Epidermal melanocyte (primary cell): ENCODE results near the gene TMEM131.
"Not testable (repeated sequence)": the region's sequence is repeated elsewhere in the genome, so short reads cannot be mapped to it uniquely, and the experiment has no call there.

ENCODE experiments used
- DNase-seq: peaks from one replicate; pipeline ENCODE4 v3.0.0; 2011; ENCODE audit warnings: low spot score; ENCODE audit not compliant: insufficient read length

TMEM131 gene, protein sequence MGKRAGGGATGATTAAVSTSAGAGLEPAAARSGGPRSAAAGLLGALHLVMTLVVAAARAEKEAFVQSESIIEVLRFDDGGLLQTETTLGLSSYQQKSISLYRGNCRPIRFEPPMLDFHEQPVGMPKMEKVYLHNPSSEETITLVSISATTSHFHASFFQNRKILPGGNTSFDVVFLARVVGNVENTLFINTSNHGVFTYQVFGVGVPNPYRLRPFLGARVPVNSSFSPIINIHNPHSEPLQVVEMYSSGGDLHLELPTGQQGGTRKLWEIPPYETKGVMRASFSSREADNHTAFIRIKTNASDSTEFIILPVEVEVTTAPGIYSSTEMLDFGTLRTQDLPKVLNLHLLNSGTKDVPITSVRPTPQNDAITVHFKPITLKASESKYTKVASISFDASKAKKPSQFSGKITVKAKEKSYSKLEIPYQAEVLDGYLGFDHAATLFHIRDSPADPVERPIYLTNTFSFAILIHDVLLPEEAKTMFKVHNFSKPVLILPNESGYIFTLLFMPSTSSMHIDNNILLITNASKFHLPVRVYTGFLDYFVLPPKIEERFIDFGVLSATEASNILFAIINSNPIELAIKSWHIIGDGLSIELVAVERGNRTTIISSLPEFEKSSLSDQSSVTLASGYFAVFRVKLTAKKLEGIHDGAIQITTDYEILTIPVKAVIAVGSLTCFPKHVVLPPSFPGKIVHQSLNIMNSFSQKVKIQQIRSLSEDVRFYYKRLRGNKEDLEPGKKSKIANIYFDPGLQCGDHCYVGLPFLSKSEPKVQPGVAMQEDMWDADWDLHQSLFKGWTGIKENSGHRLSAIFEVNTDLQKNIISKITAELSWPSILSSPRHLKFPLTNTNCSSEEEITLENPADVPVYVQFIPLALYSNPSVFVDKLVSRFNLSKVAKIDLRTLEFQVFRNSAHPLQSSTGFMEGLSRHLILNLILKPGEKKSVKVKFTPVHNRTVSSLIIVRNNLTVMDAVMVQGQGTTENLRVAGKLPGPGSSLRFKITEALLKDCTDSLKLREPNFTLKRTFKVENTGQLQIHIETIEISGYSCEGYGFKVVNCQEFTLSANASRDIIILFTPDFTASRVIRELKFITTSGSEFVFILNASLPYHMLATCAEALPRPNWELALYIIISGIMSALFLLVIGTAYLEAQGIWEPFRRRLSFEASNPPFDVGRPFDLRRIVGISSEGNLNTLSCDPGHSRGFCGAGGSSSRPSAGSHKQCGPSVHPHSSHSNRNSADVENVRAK (N-terminal part only)

DNA sequence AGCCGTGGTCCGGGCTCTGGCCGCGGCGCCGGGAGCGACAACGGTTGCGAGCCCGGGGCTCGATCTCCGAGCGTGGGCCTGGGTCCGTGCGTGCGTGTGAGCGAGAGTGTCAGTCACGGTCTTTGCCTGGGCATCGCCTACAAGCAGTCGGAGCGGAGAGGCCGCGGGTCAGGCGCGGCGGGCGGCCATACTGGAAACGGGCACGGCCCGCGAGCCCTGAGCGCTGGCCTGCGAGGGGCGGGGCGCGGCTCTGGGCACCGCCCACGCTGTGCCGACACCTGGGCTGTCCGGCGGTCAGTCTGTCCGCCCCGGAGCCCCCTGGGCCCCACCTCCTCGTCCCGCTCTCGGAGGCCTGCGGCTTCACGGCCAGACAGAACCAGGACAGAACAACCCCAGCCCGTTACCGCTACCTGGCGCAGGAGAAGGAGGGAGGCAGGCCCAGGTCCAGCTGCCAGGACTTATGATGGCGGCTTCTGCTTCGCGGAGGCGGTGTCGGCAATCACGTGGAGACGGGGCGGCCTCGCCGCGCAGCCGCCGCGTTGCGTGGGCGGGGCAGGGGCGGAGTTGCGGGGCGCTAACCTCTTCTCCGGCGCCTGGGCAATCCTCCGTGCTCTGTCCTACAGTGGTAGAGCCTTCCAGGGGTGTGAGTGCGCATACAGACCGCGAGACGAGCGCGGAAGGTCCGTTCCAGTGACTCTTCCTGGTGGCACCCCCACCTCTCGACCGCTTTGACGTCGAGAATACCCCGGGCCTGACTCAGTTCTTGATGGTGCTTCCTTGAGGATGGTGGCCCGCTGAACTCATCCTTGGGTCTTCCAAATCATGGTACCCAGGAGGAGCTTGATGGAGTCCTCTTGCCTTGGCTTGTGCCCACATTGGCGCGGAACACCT, at the start of gene TMEM131:
TMEM131 (minus strand) TSS at position 215 of the 891 bp plus-strand sequence. CDS start 286 bp downstream, outside the sequence.
- peak; percentile 91 for DNase-seq

DNA sequence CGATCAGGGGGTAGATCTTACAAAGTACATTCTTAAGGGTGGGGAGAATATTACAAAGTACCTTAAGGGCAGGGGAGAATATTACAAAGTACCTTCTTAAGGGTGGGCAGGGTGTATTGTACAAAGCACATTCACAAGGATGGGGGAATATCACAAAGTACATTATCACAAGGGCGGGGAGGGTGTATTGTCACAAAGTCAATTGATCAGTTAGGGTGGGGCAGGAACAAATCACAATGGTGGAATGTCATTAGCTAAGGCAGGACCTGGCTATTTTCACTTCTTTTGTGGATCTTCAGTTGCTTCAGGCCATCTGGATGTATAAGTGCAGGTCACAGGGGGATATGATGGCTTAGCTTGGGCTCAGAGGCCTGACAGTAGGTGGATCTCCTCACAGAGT, 49.0 kb upstream of the TMEM131 start:
- DNase-seq = not testable (repeated sequence)

GRCh38 chr2:98043101-98043500, 47.4 kb upstream of the TMEM131 start:
- DNase-seq = no peak

- DNase-seq = no peak
Measured at GRCh38 chr2:98040331-98040939, 44.7 kb upstream of the TMEM131 start.

DNA sequence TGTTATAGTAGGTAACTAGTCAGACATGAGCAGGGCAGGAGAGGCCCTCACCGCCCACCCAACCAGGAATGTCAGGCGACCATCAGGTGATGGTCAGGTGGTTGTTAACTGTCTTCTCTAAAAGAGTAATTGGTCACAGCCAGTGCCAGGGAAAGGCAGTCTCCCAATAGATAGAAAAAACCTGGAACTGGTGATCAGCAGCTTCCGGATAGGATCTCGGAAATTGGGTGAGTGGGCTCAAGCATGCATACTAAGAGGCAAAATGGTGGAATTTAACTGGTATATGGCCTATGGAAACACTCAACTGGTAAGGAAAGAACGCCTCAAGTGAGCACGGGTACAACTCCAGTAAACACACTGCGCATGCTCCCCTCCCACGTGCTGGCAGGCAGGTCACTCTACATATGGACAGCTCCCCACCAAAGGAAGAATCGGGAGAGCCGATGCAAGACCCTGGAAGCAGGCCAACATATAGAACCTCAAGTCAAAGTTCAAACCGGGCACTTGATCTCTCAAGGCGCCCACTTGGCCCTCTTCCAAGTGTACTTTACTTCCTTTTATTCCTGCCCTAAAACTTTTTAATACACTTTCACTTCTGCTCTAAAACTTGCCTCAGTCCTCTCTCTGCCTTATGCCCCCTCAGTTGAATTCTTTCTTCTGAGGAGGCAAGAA, 43.5 kb upstream of the TMEM131 start:
- DNase-seq = no peak

- DNase-seq = no peak
Measured at GRCh38 chr2:98037666-98038336, 42.1 kb upstream of the TMEM131 start.

DNA sequence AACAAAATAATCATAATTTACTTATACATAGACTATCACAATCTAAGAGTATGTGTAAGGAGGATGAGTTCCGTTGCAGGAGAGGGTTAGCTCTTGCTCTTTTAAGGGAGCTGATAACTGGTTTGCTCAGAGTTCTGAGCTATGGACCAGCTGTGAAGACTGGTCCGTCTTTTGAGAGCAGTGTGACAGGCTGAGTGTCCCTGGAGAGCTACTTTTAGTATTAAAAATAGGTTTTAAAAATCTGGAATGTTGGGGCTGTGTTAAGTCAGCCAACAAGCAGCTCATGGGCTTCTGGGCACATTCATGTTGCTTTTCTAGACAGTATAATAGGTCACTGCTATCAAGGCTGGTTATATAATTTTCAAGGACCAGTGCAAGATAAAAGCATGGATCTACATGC, 41.5 kb upstream of the TMEM131 start:
- DNase-seq = no peak

DNA sequence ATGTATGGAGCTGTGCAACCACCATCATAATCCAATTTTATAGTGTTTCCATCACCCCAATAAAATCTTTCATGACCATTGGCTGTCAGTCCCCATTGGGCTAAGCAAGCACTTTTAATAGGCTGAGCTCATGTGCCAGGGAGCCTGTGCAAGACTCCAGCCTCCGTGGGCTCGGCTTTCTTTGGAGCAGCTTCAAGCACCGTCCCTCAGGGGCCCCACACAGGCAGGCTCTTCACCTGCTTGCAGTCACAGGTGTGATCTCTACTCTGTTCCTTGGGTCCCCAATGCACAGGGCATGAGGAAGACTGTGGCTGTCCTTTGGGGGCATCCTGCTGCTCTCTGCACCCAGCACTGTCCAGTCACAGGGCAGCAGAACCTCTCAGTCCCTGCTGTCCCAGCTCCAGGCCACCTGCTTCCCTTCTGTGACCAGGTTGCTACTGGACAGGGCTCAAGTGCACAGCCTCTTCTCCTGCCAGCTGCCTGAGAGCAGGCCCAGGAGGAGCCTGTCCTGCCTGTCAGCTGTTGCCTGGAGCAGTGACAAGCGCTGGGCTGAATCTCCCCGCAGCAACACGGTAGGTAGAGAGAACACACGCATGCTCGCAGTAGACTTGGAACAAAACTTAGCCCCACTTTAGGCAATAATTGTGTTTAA, 40.7 kb upstream of the TMEM131 start:
- DNase-seq = no peak

- no peak for DNase-seq
Measured at GRCh38 chr2:98034745-98035144, 39.0 kb upstream of the TMEM131 start.

DNA sequence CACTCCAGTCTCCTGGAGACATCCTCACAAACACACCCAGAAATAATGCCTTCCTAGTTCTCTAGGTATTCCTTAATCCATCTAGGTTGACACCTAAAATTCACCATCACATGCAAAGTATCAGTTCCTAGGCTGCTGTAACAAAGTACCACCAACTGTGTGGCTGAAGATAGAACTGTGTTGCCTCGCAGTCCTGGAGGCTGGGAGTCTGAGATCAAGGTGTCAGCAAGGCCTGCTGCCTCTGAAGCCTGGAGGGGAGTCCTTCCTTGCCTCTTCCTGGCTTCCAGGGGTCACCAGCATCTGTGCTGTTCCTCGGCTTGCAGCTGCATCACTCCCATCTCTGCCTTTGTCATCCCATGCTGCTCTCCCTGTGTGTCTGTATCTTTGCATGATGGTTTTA, 36.3 kb upstream of the TMEM131 start:
- no peak for DNase-seq

GRCh38 chr2:98029718-98030222, 34.0 kb upstream of the TMEM131 start:
- DNase-seq = no peak

GRCh38 chr2:98028931-98029717, 33.4 kb upstream of the TMEM131 start:
- DNase-seq = no peak

GRCh38 chr2:98028101-98028561, 32.4 kb upstream of the TMEM131 start:
- no peak for DNase-seq

- DNase-seq = no peak
Measured at GRCh38 chr2:98027538-98027937, 31.8 kb upstream of the TMEM131 start.

DNA sequence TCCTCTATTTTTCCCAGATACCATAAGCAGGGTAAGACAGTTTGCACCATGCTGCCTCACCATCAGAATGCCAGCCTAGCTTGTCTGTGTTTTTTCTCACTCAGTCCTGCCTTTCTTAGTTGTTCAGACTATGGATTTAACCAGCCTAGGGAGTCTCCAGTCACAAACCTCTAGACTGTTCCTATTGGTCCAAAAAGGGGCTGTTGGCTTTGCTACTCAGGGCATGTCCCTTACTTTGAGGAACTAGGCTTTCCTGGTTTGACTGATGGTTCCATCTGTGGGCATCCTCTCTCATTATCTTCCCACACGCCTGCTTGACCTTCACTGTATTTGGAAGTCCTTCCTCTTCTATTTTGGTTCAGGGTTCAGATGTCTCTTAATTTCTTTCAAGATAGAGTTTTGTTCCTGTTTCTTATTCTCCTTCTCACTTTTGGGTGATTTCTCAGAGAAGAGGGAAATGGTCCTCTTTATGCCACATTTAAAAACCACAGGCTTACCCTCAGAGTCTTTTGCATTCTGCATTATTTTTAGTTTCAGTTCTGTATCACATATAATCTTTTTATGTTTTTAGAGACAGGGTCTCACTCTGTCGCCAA, 31.3 kb upstream of the TMEM131 start:
- DNase-seq = no peak

- DNase-seq = no peak
Measured at GRCh38 chr2:98026292-98026691, 30.5 kb upstream of the TMEM131 start.

- no peak for DNase-seq
Measured at GRCh38 chr2:98025481-98026037, 29.8 kb upstream of the TMEM131 start.
